WTC11 (cell line): ENCODE data around the gene PUDP.

ENCODE experiments used
- ATF6 ChIP-seq: sonication (generic); formaldehyde crosslinking; IDR thresholded peaks from 2 replicates; pipeline ENCODE4 v1.8.1; 2023; ENCODE audit warnings: mild to moderate bottlenecking, missing genetic modification reagents
- E2F4 ChIP-seq: sonication (generic); formaldehyde crosslinking; IDR thresholded peaks from 2 replicates; pipeline ENCODE4 v1.8.1; 2022; ENCODE audit warnings: low read depth, mild to moderate bottlenecking, moderate library complexity, missing genetic modification reagents, borderline replicate concordance
- E2F5 ChIP-seq: sonication (generic); formaldehyde crosslinking; IDR thresholded peaks from 2 replicates; pipeline ENCODE4 v1.8.1; 2022; ENCODE audit warnings: mild to moderate bottlenecking, moderate library complexity, missing genetic modification reagents
- GABPB1 ChIP-seq: sonication (generic); formaldehyde crosslinking; IDR thresholded peaks from 2 replicates; pipeline ENCODE4 v1.8.1; 2023; ENCODE audit warnings: mild to moderate bottlenecking, missing genetic modification reagents
- NR3C1 ChIP-seq: sonication (generic); formaldehyde crosslinking; conservative IDR thresholded peaks from 2 replicates; pipeline ENCODE4 v1.8.1; 2023; ENCODE audit warnings: low read depth, mild to moderate bottlenecking, missing genetic modification reagents
- SOX15 ChIP-seq: fragments of 250-450 bp; sonication (Bioruptor Pico); IDR thresholded peaks from 2 replicates; pipeline ENCODE4 v1.9.0; 2021; ENCODE audit warnings: mild to moderate bottlenecking
- ZNF121 ChIP-seq: sonication (generic); formaldehyde crosslinking; IDR thresholded peaks from 2 replicates; pipeline ENCODE4 v1.8.0; 2023; ENCODE audit warnings: missing genetic modification reagents
- TF ChIP-seq, protein P1 (sequence below): fragments of 200-600 bp; IDR thresholded peaks from 2 replicates; pipeline ENCODE4 v1.8.0; 2022; ENCODE audit warnings: antibody characterized with exemption

DNA sequence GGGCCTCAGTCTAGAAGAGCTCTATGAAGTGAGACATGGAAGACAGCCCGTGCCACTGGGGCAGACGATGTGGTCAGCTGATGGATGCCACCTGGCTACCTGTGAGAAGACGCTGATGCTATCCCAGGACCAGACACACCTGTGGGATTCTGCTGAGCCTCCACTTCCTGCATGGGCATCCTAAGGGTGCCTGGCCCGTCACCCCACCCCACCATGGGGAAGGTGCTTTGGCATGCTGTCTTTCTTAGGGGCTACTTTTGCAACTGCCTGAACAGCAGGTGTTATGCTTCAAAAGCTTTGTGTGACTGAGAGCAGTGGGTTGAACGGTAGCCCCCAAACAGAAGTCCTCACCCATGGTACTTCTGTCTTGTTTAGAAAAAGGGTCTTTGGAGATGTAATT, 65.4 kb downstream of the PUDP start:
- TF ChIP-seq ZNF121 (CRISPR knock-in tag) (no peak), NR3C1 (CRISPR knock-in tag) (no peak), E2F5 (CRISPR knock-in tag) (no peak), ATF6 (no peak), E2F4 (CRISPR knock-in tag) (no peak), GABPB1 (CRISPR knock-in tag) (no peak), SOX15 (CRISPR knock-in tag) (no peak)
- TF ChIP-seq, protein P1, sequence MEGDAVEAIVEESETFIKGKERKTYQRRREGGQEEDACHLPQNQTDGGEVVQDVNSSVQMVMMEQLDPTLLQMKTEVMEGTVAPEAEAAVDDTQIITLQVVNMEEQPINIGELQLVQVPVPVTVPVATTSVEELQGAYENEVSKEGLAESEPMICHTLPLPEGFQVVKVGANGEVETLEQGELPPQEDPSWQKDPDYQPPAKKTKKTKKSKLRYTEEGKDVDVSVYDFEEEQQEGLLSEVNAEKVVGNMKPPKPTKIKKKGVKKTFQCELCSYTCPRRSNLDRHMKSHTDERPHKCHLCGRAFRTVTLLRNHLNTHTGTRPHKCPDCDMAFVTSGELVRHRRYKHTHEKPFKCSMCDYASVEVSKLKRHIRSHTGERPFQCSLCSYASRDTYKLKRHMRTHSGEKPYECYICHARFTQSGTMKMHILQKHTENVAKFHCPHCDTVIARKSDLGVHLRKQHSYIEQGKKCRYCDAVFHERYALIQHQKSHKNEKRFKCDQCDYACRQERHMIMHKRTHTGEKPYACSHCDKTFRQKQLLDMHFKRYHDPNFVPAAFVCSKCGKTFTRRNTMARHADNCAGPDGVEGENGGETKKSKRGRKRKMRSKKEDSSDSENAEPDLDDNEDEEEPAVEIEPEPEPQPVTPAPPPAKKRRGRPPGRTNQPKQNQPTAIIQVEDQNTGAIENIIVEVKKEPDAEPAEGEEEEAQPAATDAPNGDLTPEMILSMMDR, result no peak
